Breast epithelium (tissue), 4 donors: ENCODE data around the gene NCKAP5L. TPM values are rescaled to one million over a fixed set of nuclear protein-coding genes. Genes with fewer than 3 reads are reported as not detected.

Experiments used
- DNase-seq, 2 donors: peaks; one replicate each; pipeline ENCODE4 v3.0.0-alpha.2; 2019; ENCODE audit warnings: low spot score in 2 of 2
- H3K27ac ChIP-seq, 2 donors: fragments of 200-600 bp; sonication (generic) in 1 of 2; one replicate each; pipeline ENCODE4 v1.5.1; 2016 to 2019; ENCODE audit warnings: mild to moderate bottlenecking in 1 of 2
- H3K27me3 ChIP-seq, 2 donors: fragments of 200-600 bp; sonication (generic) in 1 of 2; one replicate each; pipeline versions ENCODE4 v1.5.1 to v1.6.0; 2017 to 2019; ENCODE audit warnings: control low read depth in 1 of 2, mild to moderate bottlenecking in 1 of 2
- H3K36me3 ChIP-seq: fragments of 200-600 bp; one replicate; pipeline ENCODE4 v1.5.1; 2019
- H3K4me1 ChIP-seq, 2 donors: fragments of 200-600 bp; sonication (generic); one replicate each; pipeline ENCODE4 v1.5.1; 2016 to 2019; ENCODE audit warnings: control low read depth in 1 of 2
- H3K4me3 ChIP-seq, 3 donors: fragments of 200-600 bp; sonication (generic); 1 replicate in 2 of 3; 2 replicates in 1 of 3; pipeline ENCODE4 v1.5.1; 2016 to 2019; ENCODE audit warnings: mild to moderate bottlenecking in 3 of 3, moderate library complexity in 2 of 3
- H3K9me3 ChIP-seq, 2 donors: fragments of 200-600 bp; sonication (generic) in 1 of 2; one replicate each; pipeline ENCODE4 v1.5.1; 2016 to 2019; ENCODE audit warnings: control low read depth in 1 of 2
- CTCF ChIP-seq, 3 donors: fragments of 450-650 bp; IDR thresholded peaks; one replicate each; pipeline ENCODE4 v1.5.1; 2016 to 2017; ENCODE audit warnings: antibody characterized with exemption in 3 of 3, mild to moderate bottlenecking in 3 of 3, moderate library complexity in 3 of 3
- POLR2A ChIP-seq: fragments of 450-650 bp; IDR thresholded peaks from one replicate; pipeline ENCODE4 v1.6.1; 2016; ENCODE audit warnings: antibody characterized with exemption, mild to moderate bottlenecking, moderate library complexity
- POLR2AphosphoS5 ChIP-seq, 3 donors: sonication (generic); formaldehyde crosslinking; IDR thresholded peaks; one replicate each; pipeline ENCODE4 v1.6.1; 2017; ENCODE audit warnings: antibody characterized with exemption in 3 of 3
- intact Hi-C: fragments of 100-400 bp; cut with DNase I; formaldehyde crosslinking; loops from one replicate; pipeline ENCODE4 v1.15.1; 2023; ENCODE audit warnings: low total_unique reads
- total RNA-seq, 3 donors: library from RNA; depleted of rRNA; stranded (reverse); fragments of >200 nt; gene quantifications; one replicate each; pipeline ENCODE4 v1.1.0, GENCODE V29; 2016

Gene NCKAP5L
- total RNA-seq, 3 donors from 2014 or later = 11.4 to 15.8 (median 12.1) TPM

- Histone ChIP-seq H3K4me3 (no peak overlapping the region), H3K36me3 (peaks cover 5% of the 10 kb centered on the region), H3K27me3 (no peaks in the 10 kb centered on the region), H3K27ac (no peak overlapping the region), H3K4me1 (no peaks in the 10 kb centered on the region), H3K9me3 (no peaks in the 10 kb centered on the region)
- intact Hi-C loops = no loop called here
- TF ChIP-seq POLR2A = no peak
- no peak for TF ChIP-seq POLR2AphosphoS5 (IDR thresholded peaks at IDR 0.05)
- TF ChIP-seq CTCF (IDR thresholded peaks at IDR 0.05) = no peak
- DNase-seq = no peak
Observed at GRCh38 chr12:49794811-49795653, 33.2 kb downstream of the NCKAP5L start.

- Histone ChIP-seq H3K4me3 (no peak overlapping the region), H3K9me3 (no peaks in the 10 kb centered on the region), H3K27ac (no peak overlapping the region), H3K36me3 (peaks cover 5% of the 10 kb centered on the region), H3K4me1 (no peaks in the 10 kb centered on the region), H3K27me3 (no peaks in the 10 kb centered on the region)
- intact Hi-C loops = no loop called here
- no peak for DNase-seq
- no peak for TF ChIP-seq POLR2A
- TF ChIP-seq POLR2AphosphoS5 (IDR thresholded peaks at IDR 0.05) = no peak
- TF ChIP-seq CTCF (IDR thresholded peaks at IDR 0.05) = no peak
Observed at GRCh38 chr12:49794021-49794420, 34.2 kb downstream of the NCKAP5L start.

- TF ChIP-seq POLR2AphosphoS5 (IDR thresholded peaks at IDR 0.05) (no peak), CTCF (IDR thresholded peaks at IDR 0.05) (no peak)
- no peak for DNase-seq
- Histone ChIP-seq H3K4me1 (no peaks in the 10 kb centered on the region), H3K27me3 (no peaks in the 10 kb centered on the region), H3K9me3 (no peaks in the 10 kb centered on the region), H3K36me3 (peaks cover 5% of the 10 kb centered on the region), H3K27ac (no peak overlapping the region), H3K4me3 (no peak overlapping the region)
- intact Hi-C loops = no loop called here
Observed at GRCh38 chr12:49793620-49794019, 34.6 kb downstream of the NCKAP5L start.

GRCh38 chr12:49792976-49793580 lies 35.1 kb downstream of the NCKAP5L start:
- DNase-seq = no peak
- TF ChIP-seq CTCF (IDR thresholded peaks at IDR 0.05) = no peak
- TF ChIP-seq POLR2AphosphoS5 (IDR thresholded peaks at IDR 0.05) = no peak
- TF ChIP-seq POLR2A = no peak
- H3K27me3 ChIP-seq = no peaks in the 10 kb centered on the region
- H3K36me3 ChIP-seq = peaks cover 5% of the 10 kb centered on the region
- H3K4me1 ChIP-seq = no peaks in the 10 kb centered on the region
- H3K27ac ChIP-seq = no peak overlapping the region
- no peak overlapping the region for H3K4me3 ChIP-seq
- intact Hi-C loops = no loop called here
- H3K9me3 ChIP-seq = no peaks in the 10 kb centered on the region
